Trophoblast cell (in vitro differentiated cells and primary cell): Measurements from ENCODE around the gene RAD51D.
"Not testable (repeated sequence)": the region's sequence is repeated elsewhere in the genome, so short reads cannot be mapped to it uniquely, and the experiment has no call there.

Source experiments
- DNase-seq, 2 donors: peaks; one replicate each; pipeline ENCODE4 v3.0.0-alpha.2; 2016
- H2AFZ ChIP-seq: 2 replicates; pipeline ENCODE4 v1.6.1; 2013; ENCODE audit warnings: low read length, moderate library complexity, mild to moderate bottlenecking; ENCODE audit not compliant: insufficient read depth, poor library complexity
- H2AK5ac ChIP-seq: 2 replicates; pipeline ENCODE4 v1.6.1; 2013; ENCODE audit warnings: mild to moderate bottlenecking, low read length
- H2BK120ac ChIP-seq: 2 replicates; pipeline ENCODE4 v1.6.1; 2013; ENCODE audit warnings: low read length, mild to moderate bottlenecking, moderate library complexity; ENCODE audit not compliant: insufficient read depth, poor library complexity
- H2BK12ac ChIP-seq: 2 replicates; pipeline ENCODE4 v1.6.1; 2013; ENCODE audit warnings: mild to moderate bottlenecking, low read length, moderate library complexity
- H2BK5ac ChIP-seq: 2 replicates; pipeline ENCODE4 v1.6.1; 2013; ENCODE audit warnings: low read length, low read depth, moderate library complexity, mild to moderate bottlenecking; ENCODE audit not compliant: poor library complexity
- H3K14ac ChIP-seq: 2 replicates; pipeline ENCODE4 v1.6.1; 2013; ENCODE audit warnings: mild to moderate bottlenecking, low read length
- H3K18ac ChIP-seq: 2 replicates; pipeline ENCODE4 v1.6.1; 2013; ENCODE audit warnings: mild to moderate bottlenecking, low read length
- H3K23ac ChIP-seq: 2 replicates; pipeline ENCODE4 v1.6.1; 2013; ENCODE audit warnings: low read length
- H3K27ac ChIP-seq: 2 replicates; pipeline ENCODE4 v1.5.1; 2013; ENCODE audit warnings: low read depth, mild to moderate bottlenecking, inconsistent platforms, low read length, moderate library complexity
- H3K27me3 ChIP-seq: 2 replicates; pipeline ENCODE4 v1.6.1; 2013; ENCODE audit warnings: inconsistent platforms, mild to moderate bottlenecking, low read length, moderate library complexity; ENCODE audit not compliant: insufficient read depth
- H3K36me3 ChIP-seq, 2 experiments: 1 replicate in 1 of 2; 2 replicates in 1 of 2; pipeline ENCODE4 v1.6.1; 2013; ENCODE audit warnings: low read length in 2 of 2, mild to moderate bottlenecking in 2 of 2, moderate library complexity in 1 of 2; ENCODE audit not compliant: insufficient read depth in 2 of 2, control insufficient read depth in 1 of 2
- H3K4ac ChIP-seq: 2 replicates; pipeline ENCODE4 v1.6.1; 2013; ENCODE audit warnings: low read depth, mild to moderate bottlenecking, low read length, moderate library complexity
- H3K4me1 ChIP-seq, 2 experiments: 1 replicate in 1 of 2; 2 replicates in 1 of 2; pipeline ENCODE4 v1.6.1; 2013; ENCODE audit warnings: low read length in 2 of 2, mild to moderate bottlenecking in 2 of 2, moderate library complexity in 1 of 2; ENCODE audit not compliant: insufficient read depth in 2 of 2, control insufficient read depth in 1 of 2
- H3K4me2 ChIP-seq: 2 replicates; pipeline ENCODE4 v1.6.1; 2013; ENCODE audit warnings: inconsistent platforms, mild to moderate bottlenecking, low read length, moderate library complexity
- H3K4me3 ChIP-seq: 2 replicates; pipeline ENCODE4 v1.5.1; 2013; ENCODE audit warnings: mild to moderate bottlenecking, low read depth, low read length, inconsistent platforms
- H3K79me1 ChIP-seq: one replicate; pipeline ENCODE4 v1.6.1; 2013; ENCODE audit warnings: low read length
- H3K79me2 ChIP-seq: 2 replicates; pipeline ENCODE4 v1.6.1; 2013; ENCODE audit warnings: low read length, mild to moderate bottlenecking; ENCODE audit not compliant: control insufficient read depth, insufficient read depth, poor library complexity
- H3K9ac ChIP-seq: 2 replicates; pipeline ENCODE4 v1.6.1; 2013; ENCODE audit warnings: mild to moderate bottlenecking, low read length
- H3K9me3 ChIP-seq: 2 replicates; pipeline ENCODE4 v1.6.1; 2013; ENCODE audit warnings: low read depth, mild to moderate bottlenecking, control low read depth, inconsistent platforms, low read length; ENCODE audit not compliant: insufficient read depth
- H4K12ac ChIP-seq: 2 replicates; pipeline ENCODE4 v1.6.1; 2013; ENCODE audit warnings: low read depth, mild to moderate bottlenecking, low read length, moderate library complexity
- H4K8ac ChIP-seq: 2 replicates; pipeline ENCODE4 v1.6.1; 2013; ENCODE audit warnings: low read depth, mild to moderate bottlenecking, low read length, moderate library complexity
- H4K91ac ChIP-seq: one replicate; pipeline ENCODE4 v1.6.1; 2013; ENCODE audit warnings: low read depth, mild to moderate bottlenecking, low read length, moderate library complexity
- WGBS: extraction: QIAGEN DNeasy Blood & Tissue Kit; methylation state at CpG from one replicate; pipeline ENCODE4 v1.1.7; 2013; ENCODE audit warnings: missing lambda C conversion rate; ENCODE audit not compliant: insufficient read length, insufficient coverage; ENCODE audit errors: extremely low coverage; 5-methylcytosine and 5-hydroxymethylcytosine counted together

The RAD51D gene

DNA sequence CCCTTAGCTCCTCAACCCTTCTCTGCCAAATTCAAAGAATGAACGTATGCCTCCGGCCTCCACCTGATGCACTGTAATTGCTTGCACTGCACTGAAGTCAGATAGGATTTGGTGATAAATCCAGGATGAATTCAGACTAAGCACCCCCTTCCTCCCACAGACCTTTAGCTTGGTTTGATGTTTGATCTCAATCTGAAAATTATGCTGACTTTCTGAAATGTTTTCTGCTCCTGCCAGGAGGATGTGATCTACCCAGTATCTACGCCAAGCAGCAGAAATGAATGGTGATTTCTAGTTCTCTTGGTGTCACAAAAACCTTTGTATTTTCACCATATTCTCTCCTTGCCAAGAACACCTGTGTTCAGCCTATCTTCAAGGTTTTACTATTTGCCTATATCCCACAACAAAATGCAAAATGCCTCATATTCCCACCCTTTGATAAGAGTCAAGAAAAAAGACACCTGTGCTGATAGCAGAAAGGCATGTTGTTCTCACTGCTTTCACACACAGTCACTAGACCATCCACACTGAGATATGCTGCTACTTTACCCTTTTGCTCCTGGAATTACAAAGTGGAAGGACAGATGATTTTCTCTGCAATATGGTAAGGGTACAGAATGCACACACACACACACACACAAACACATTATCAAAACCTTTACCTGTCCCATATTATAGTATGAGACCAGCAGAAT lies 70.8 kb downstream of the RAD51D start:
- H2AK5ac ChIP-seq, result no peak overlapping the region
- H3K14ac ChIP-seq, result no peak overlapping the region
- H3K36me3 ChIP-seq, result no peaks in the 10 kb centered on the region
- H2BK5ac ChIP-seq, result no peak overlapping the region
- H4K12ac ChIP-seq, result no peak overlapping the region
- no peak overlapping the region for H3K9ac ChIP-seq
- peaks cover 3 to 6% of the 10 kb centered on the region in 2 experiments for H3K4me1 ChIP-seq
- no peak overlapping the region for H4K91ac ChIP-seq
- no peak overlapping the region for H4K8ac ChIP-seq
- H3K23ac ChIP-seq, result no peak overlapping the region
- H3K79me2 ChIP-seq, result no peaks in the 10 kb centered on the region
- H2BK12ac ChIP-seq, result no peak overlapping the region
- no peak overlapping the region for H3K18ac ChIP-seq
- H3K27ac ChIP-seq, result no peak overlapping the region
- H3K4me2 ChIP-seq, result no peak overlapping the region
- no peaks in the 10 kb centered on the region for H3K27me3 ChIP-seq
- H3K4ac ChIP-seq, result no peak overlapping the region
- H3K4me3 ChIP-seq, result no peak overlapping the region
- H3K9me3 ChIP-seq, result no peaks in the 10 kb centered on the region
- no peak overlapping the region for H2BK120ac ChIP-seq
- no peak for DNase-seq
- no CpG with 5 or more reads among the region's 3 CpGs for WGBS
- no peak overlapping the region for H2AFZ ChIP-seq
- H3K79me1 ChIP-seq, result no peaks in the 10 kb centered on the region

GRCh38 chr17:35046740-35047283 lies 72.8 kb downstream of the RAD51D start:
- Histone ChIP-seq H3K23ac (no peak overlapping the region), H2BK120ac (no peak overlapping the region), H3K79me2 (no peaks in the 10 kb centered on the region), H2AK5ac (no peak overlapping the region), H4K8ac (peak overlapping the region; percentile 19), H3K27me3 (no peaks in the 10 kb centered on the region), H4K91ac (no peak overlapping the region), H3K79me1 (no peaks in the 10 kb centered on the region), H2BK12ac (no peak overlapping the region), H2BK5ac (no peak overlapping the region), H3K9me3 (no peaks in the 10 kb centered on the region), H4K12ac (no peak overlapping the region), H3K9ac (no peak overlapping the region), H2AFZ (no peak overlapping the region), H3K36me3 (no peaks in the 10 kb centered on the region), H3K18ac (no peak overlapping the region), H3K4me1 (peaks cover 3 to 6% of the 10 kb centered on the region in 2 experiments), H3K14ac (no peak overlapping the region), H3K27ac (no peak overlapping the region), H3K4me3 (no peak overlapping the region), H3K4ac (no peak overlapping the region), H3K4me2 (no peak overlapping the region)
- WGBS, result no CpG with 5 or more reads among the region's 5 CpGs
- peak in 1 of 2 donors; percentile 22 for DNase-seq

- Histone ChIP-seq H3K4ac (no peak overlapping the region), H3K4me2 (no peak overlapping the region), H3K27ac (no peak overlapping the region), H3K18ac (no peak overlapping the region), H3K4me1 (peaks cover 3 to 6% of the 10 kb centered on the region in 2 experiments), H2AFZ (no peak overlapping the region), H3K79me2 (no peaks in the 10 kb centered on the region), H3K36me3 (no peaks in the 10 kb centered on the region), H2AK5ac (no peak overlapping the region), H3K4me3 (no peak overlapping the region), H4K12ac (no peak overlapping the region), H3K9ac (no peak overlapping the region), H3K14ac (no peak overlapping the region), H3K9me3 (no peaks in the 10 kb centered on the region), H3K23ac (no peak overlapping the region), H2BK5ac (no peak overlapping the region), H4K91ac (no peak overlapping the region), H2BK120ac (no peak overlapping the region), H3K27me3 (no peaks in the 10 kb centered on the region), H3K79me1 (no peaks in the 10 kb centered on the region), H2BK12ac (no peak overlapping the region), H4K8ac (no peak overlapping the region)
- no CpG with 5 or more reads among the region's 4 CpGs for WGBS
- no peak for DNase-seq
These were observed 73.4 kb downstream of the RAD51D start for GRCh38 chr17:35046245-35046644.

GRCh38 chr17:35045458-35045979 lies 74.1 kb downstream of the RAD51D start:
- not testable (repeated sequence) for H3K18ac ChIP-seq, H2BK12ac ChIP-seq, H3K14ac ChIP-seq, H3K79me2 ChIP-seq, H3K4me3 ChIP-seq, H2BK120ac ChIP-seq, H3K79me1 ChIP-seq, H4K91ac ChIP-seq, H3K4ac ChIP-seq, H4K8ac ChIP-seq, H3K9ac ChIP-seq, H3K27me3 ChIP-seq, H4K12ac ChIP-seq, H2AFZ ChIP-seq, DNase-seq, H2AK5ac ChIP-seq, H3K27ac ChIP-seq, H3K9me3 ChIP-seq, H2BK5ac ChIP-seq, H3K4me2 ChIP-seq, H3K23ac ChIP-seq, H3K4me1 ChIP-seq, H3K36me3 ChIP-seq
- WGBS, result no CpG with 5 or more reads among the region's 13 CpGs
